GM18870 (cell line): ENCODE measurements around the gene MRPS18A.

Experiments
- ATAC-seq: cut with Tn5 transposase; IDR thresholded peaks from one replicate; pipeline ENCODE4 v1.9.1; 2021; ENCODE audit warnings: moderate library complexity; ENCODE audit not compliant: unreplicated experiment

Gene MRPS18A

GRCh38 chr6:43699564-43700186, 12.1 kb upstream of the MRPS18A start:
- ATAC-seq, result no peak

- no peak for ATAC-seq
Observed at GRCh38 chr6:43698584-43699349, 11.2 kb upstream of the MRPS18A start.

- no peak for ATAC-seq
Observed at GRCh38 chr6:43697421-43697820, 9.8 kb upstream of the MRPS18A start.

GRCh38 chr6:43695967-43696291, 8.3 kb upstream of the MRPS18A start:
- no peak for ATAC-seq

GRCh38 chr6:43695215-43695966, 7.8 kb upstream of the MRPS18A start:
- ATAC-seq, result no peak

- ATAC-seq, result no peak
Observed at GRCh38 chr6:43689421-43689820, 1.8 kb upstream of the MRPS18A start.

GRCh38 chr6:43687079-43687436, 533 bp downstream of the MRPS18A start:
- ATAC-seq, result no peak

GRCh38 chr6:43683708-43684455, 3.7 kb downstream of the MRPS18A start:
- ATAC-seq, result no peak

GRCh38 chr6:43682724-43683429, 4.7 kb downstream of the MRPS18A start:
- ATAC-seq, result no peak

- no peak for ATAC-seq
Observed at GRCh38 chr6:43681303-43681702, 6.3 kb downstream of the MRPS18A start.

GRCh38 chr6:43680308-43681200, 7.0 kb downstream of the MRPS18A start:
- no peak for ATAC-seq

GRCh38 chr6:43679057-43679456, 8.5 kb downstream of the MRPS18A start:
- no peak for ATAC-seq

- ATAC-seq, result no peak
Observed at GRCh38 chr6:43678341-43678740, 9.2 kb downstream of the MRPS18A start.

- ATAC-seq, result no peak
Observed at GRCh38 chr6:43677759-43678158, 9.8 kb downstream of the MRPS18A start.

GRCh38 chr6:43676962-43677606, 10.5 kb downstream of the MRPS18A start:
- no peak for ATAC-seq

GRCh38 chr6:43674921-43675320, 12.7 kb downstream of the MRPS18A start:
- no peak for ATAC-seq

GRCh38 chr6:43674291-43674690, 13.3 kb downstream of the MRPS18A start:
- no peak for ATAC-seq

- ATAC-seq, result no peak
Observed at GRCh38 chr6:43673444-43674084, 14.0 kb downstream of the MRPS18A start.
